ENCODE measurements around the gene EMP3.

EMP3 gene, protein sequence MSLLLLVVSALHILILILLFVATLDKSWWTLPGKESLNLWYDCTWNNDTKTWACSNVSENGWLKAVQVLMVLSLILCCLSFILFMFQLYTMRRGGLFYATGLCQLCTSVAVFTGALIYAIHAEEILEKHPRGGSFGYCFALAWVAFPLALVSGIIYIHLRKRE

DNA sequence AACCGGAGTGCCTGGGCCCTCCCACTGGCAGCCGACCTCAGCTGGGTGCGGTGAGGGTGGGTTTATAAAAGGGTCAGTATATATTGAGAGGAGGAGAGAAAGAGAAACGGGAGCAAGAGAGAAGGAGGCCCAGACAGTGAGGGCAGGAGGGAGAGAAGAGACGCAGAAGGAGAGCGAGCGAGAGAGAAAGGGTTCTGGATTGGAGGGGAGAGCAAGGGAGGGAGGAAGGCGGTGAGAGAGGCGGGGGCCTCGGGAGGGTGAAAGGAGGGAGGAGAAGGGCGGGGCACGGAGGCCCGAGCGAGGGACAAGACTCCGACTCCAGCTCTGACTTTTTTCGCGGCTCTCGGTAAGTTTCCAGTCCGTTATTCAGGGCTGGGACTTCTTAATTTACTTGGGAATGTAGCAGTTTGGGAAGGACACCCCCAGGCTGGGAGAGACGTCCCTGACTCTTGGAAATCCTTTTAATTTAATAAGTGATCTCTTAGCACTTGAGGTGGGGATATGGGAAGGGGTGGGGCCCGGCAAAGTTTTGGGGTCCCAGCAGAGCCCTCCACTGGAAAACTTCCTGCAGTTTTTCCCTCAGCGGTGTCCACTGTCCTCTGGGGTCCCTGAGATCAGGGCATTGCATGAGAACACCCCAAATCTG is at the start of gene EMP3:
Gene EMP3 (plus strand): TSS at position 288 of the 646 bp plus-strand sequence. CDS start 1,293 bp downstream, outside the sequence.
- Histone ChIP-seq H3K4me1 (ENCODE audit: insufficient read depth, low read length, poor library complexity, severe bottlenecking) (peaks cover 51% of the 10 kb centered on the region), H3F3A (ENCODE audit: low read depth) (peaks cover 12% of the 10 kb centered on the region), H2AFZ (ENCODE audit: low read length) (no peak within 1 kb of the TSS), H3K4me3 (ENCODE audit: low read length, poor library complexity, severe bottlenecking) (peak within 1 kb of the TSS; percentile 82), H3K79me2 (ENCODE audit: insufficient read depth, low read length) (peaks cover 51% of the 10 kb centered on the region), H3K9me3 (ENCODE audit: insufficient read depth, low read depth, low read length) (peaks cover 4% of the 10 kb centered on the region; the same call in 1 of the 2 replicates), H3K9me2 (replicated peaks; ENCODE audit: low read depth, low read length) (no peaks in the 10 kb centered on the region), H3K9ac (ENCODE audit: low read depth, low read length, poor library complexity, severe bottlenecking) (peak within 1 kb of the TSS; percentile 97), H3K27me3 (ENCODE audit: insufficient read depth, low read length, poor library complexity, severe bottlenecking) (no peaks in the 10 kb centered on the region), H4K20me1 (ENCODE audit: insufficient read depth, low read length, poor library complexity, severe bottlenecking) (peaks cover 8% of the 10 kb centered on the region), H3K36me3 (ENCODE audit: insufficient read depth, low read length) (no peaks in the 10 kb centered on the region), H3K4me2 (ENCODE audit: low read depth, low read length, poor library complexity, severe bottlenecking) (peak within 1 kb of the TSS; percentile 80)
- TF ChIP-seq, protein P1, sequence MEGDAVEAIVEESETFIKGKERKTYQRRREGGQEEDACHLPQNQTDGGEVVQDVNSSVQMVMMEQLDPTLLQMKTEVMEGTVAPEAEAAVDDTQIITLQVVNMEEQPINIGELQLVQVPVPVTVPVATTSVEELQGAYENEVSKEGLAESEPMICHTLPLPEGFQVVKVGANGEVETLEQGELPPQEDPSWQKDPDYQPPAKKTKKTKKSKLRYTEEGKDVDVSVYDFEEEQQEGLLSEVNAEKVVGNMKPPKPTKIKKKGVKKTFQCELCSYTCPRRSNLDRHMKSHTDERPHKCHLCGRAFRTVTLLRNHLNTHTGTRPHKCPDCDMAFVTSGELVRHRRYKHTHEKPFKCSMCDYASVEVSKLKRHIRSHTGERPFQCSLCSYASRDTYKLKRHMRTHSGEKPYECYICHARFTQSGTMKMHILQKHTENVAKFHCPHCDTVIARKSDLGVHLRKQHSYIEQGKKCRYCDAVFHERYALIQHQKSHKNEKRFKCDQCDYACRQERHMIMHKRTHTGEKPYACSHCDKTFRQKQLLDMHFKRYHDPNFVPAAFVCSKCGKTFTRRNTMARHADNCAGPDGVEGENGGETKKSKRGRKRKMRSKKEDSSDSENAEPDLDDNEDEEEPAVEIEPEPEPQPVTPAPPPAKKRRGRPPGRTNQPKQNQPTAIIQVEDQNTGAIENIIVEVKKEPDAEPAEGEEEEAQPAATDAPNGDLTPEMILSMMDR (conservative IDR thresholded peaks at IDR 0.05; ENCODE audit: low read length): no peak
- no peak for TF ChIP-seq EZH2phosphoT487 (IDR thresholded peaks at IDR 0.05; ENCODE audit: borderline replicate concordance)

DNA sequence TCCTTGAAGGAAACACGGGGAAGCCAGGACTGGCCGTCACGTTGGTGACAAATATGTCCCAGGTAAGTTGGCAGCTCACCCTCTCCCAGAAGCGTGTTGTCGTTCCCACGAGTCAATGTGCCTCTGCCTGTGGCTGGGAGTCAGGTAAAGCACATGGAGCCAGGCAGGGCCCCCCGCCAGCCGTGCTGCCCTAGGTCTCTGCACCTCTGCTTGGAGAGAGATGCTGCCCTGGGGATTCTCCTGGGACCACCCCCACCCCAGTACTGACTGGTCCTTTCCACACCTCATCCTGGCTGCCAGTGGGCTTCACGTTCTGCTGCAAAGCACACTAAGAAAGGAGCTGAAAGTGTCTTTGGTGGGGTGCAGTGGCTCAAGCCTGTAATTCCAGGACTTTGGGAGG is 45.6 kb upstream of the EMP3 start:
- TF ChIP-seq, protein P1 (conservative IDR thresholded peaks at IDR 0.05; ENCODE audit: low read length): no peak
- TF ChIP-seq EZH2phosphoT487 (IDR thresholded peaks at IDR 0.05; ENCODE audit: borderline replicate concordance): no peak
- Histone ChIP-seq H3K9me2 (replicated peaks; ENCODE audit: low read depth, low read length) (no peaks in the 10 kb centered on the region), H3K27me3 (ENCODE audit: insufficient read depth, low read length, poor library complexity, severe bottlenecking) (no peaks in the 10 kb centered on the region), H3F3A (ENCODE audit: low read depth) (no peaks in the 10 kb centered on the region), H2AFZ (ENCODE audit: low read length) (no peak overlapping the region), H3K79me2 (ENCODE audit: insufficient read depth, low read length) (no peaks in the 10 kb centered on the region), H3K9me3 (ENCODE audit: insufficient read depth, low read depth, low read length) (peaks cover 2% of the 10 kb centered on the region; the same call in 1 of the 2 replicates), H3K36me3 (ENCODE audit: insufficient read depth, low read length) (no peaks in the 10 kb centered on the region), H4K20me1 (ENCODE audit: insufficient read depth, low read length, poor library complexity, severe bottlenecking) (no peaks in the 10 kb centered on the region), H3K4me3 (ENCODE audit: low read length, poor library complexity, severe bottlenecking) (no peak overlapping the region), H3K9ac (ENCODE audit: low read depth, low read length, poor library complexity, severe bottlenecking) (no peak overlapping the region), H3K4me2 (ENCODE audit: low read depth, low read length, poor library complexity, severe bottlenecking) (no peak overlapping the region), H3K4me1 (ENCODE audit: insufficient read depth, low read length, poor library complexity, severe bottlenecking) (no peaks in the 10 kb centered on the region)

DNA sequence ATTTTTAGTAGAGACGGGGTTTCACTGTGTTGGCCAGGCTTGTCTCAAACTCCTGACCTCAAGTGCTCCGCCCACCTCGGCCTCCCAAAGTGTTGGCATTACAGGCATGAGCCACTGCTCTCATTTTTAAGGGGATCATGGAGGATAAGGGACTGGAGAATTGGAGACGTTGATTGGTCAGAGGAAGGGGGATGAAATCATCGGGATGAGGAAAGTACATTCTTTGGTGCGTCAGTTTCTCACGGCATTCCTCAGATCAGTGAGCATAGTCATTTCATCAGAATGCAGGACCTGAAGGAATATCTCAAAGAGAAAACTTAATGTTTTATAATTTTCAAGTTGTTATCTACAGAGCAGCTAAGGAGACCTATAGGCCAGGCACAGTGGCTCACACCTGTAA is 41.4 kb upstream of the EMP3 start:
- H3K27me3 ChIP-seq (ENCODE audit: insufficient read depth, low read length, poor library complexity, severe bottlenecking): no peaks in the 10 kb centered on the region
- H3K9me2 ChIP-seq (replicated peaks; ENCODE audit: low read depth, low read length): no peaks in the 10 kb centered on the region
- H2AFZ ChIP-seq (ENCODE audit: low read length): no peak overlapping the region
- H3K4me1 ChIP-seq (ENCODE audit: insufficient read depth, low read length, poor library complexity, severe bottlenecking): no peaks in the 10 kb centered on the region
- H3K79me2 ChIP-seq (ENCODE audit: insufficient read depth, low read length): no peaks in the 10 kb centered on the region
- no peak for TF ChIP-seq EZH2phosphoT487 (IDR thresholded peaks at IDR 0.05; ENCODE audit: borderline replicate concordance)
- TF ChIP-seq, protein P1 (conservative IDR thresholded peaks at IDR 0.05; ENCODE audit: low read length): no peak
- no peak overlapping the region for H3K9ac ChIP-seq (ENCODE audit: low read depth, low read length, poor library complexity, severe bottlenecking)
- H3K9me3 ChIP-seq (ENCODE audit: insufficient read depth, low read depth, low read length): peaks cover 2% of the 10 kb centered on the region; the same call in 1 of the 2 replicates
- H4K20me1 ChIP-seq (ENCODE audit: insufficient read depth, low read length, poor library complexity, severe bottlenecking): no peaks in the 10 kb centered on the region
- H3K4me2 ChIP-seq (ENCODE audit: low read depth, low read length, poor library complexity, severe bottlenecking): no peak overlapping the region
- H3K36me3 ChIP-seq (ENCODE audit: insufficient read depth, low read length): no peaks in the 10 kb centered on the region
- no peaks in the 10 kb centered on the region for H3F3A ChIP-seq (ENCODE audit: low read depth)
- no peak overlapping the region for H3K4me3 ChIP-seq (ENCODE audit: low read length, poor library complexity, severe bottlenecking)
